Measurements from ENCODE around the gene AKT1S1.

The AKT1S1 gene

GRCh38 chr19:49907745-49908446 lies 30.7 kb upstream of the AKT1S1 start:
- DNase-seq (ENCODE audit: low read depth), result no peak

- DNase-seq (ENCODE audit: low read depth), result no peak
Measured at GRCh38 chr19:49906879-49907564, 29.9 kb upstream of the AKT1S1 start.

- no peak for DNase-seq (ENCODE audit: low read depth)
Measured at GRCh38 chr19:49904136-49904535, 27.0 kb upstream of the AKT1S1 start.

- no peak for DNase-seq (ENCODE audit: low read depth)
Measured at GRCh38 chr19:49896863-49897621, 19.9 kb upstream of the AKT1S1 start, which contains the start of gene IL4I1. TSS of gene IL4I1 (minus strand) at chr19:49896887. CDS start at chr19:49896160, 727 bp downstream.

GRCh38 chr19:49895566-49896297 lies 18.6 kb upstream of the AKT1S1 start:
- no peak for DNase-seq (ENCODE audit: low read depth)

- DNase-seq (ENCODE audit: low read depth), result no peak
Measured at GRCh38 chr19:49894879-49895565, 17.9 kb upstream of the AKT1S1 start.

GRCh38 chr19:49894011-49894664 lies 17.0 kb upstream of the AKT1S1 start:
- DNase-seq (ENCODE audit: low read depth), result no peak

GRCh38 chr19:49892716-49893115 lies 15.6 kb upstream of the AKT1S1 start:
- no peak for DNase-seq (ENCODE audit: low read depth)

GRCh38 chr19:49891393-49891792 lies 14.2 kb upstream of the AKT1S1 start:
- no peak for DNase-seq (ENCODE audit: low read depth)

- DNase-seq (ENCODE audit: low read depth), result no peak
Measured at GRCh38 chr19:49890349-49891311, 13.5 kb upstream of the AKT1S1 start.

GRCh38 chr19:49889687-49890348 lies 12.7 kb upstream of the AKT1S1 start:
- DNase-seq (ENCODE audit: low read depth), result no peak

GRCh38 chr19:49889038-49889686 lies 12.0 kb upstream of the AKT1S1 start:
- DNase-seq (ENCODE audit: low read depth), result no peak

GRCh38 chr19:49888510-49888824 lies 11.3 kb upstream of the AKT1S1 start:
- DNase-seq (ENCODE audit: low read depth), result no peak

GRCh38 chr19:49887665-49888509 lies 10.7 kb upstream of the AKT1S1 start:
- DNase-seq (ENCODE audit: low read depth), result no peak

GRCh38 chr19:49887037-49887664 lies 10.0 kb upstream of the AKT1S1 start:
- DNase-seq (ENCODE audit: low read depth), result no peak

- no peak for DNase-seq (ENCODE audit: low read depth)
Measured at GRCh38 chr19:49884760-49885159, 7.6 kb upstream of the AKT1S1 start.

GRCh38 chr19:49884109-49884508 lies 7.0 kb upstream of the AKT1S1 start:
- DNase-seq (ENCODE audit: low read depth), result no peak

- DNase-seq (ENCODE audit: low read depth), result no peak
Measured at GRCh38 chr19:49883094-49883493, 5.9 kb upstream of the AKT1S1 start.

Data from GM04503 (cell line).